HG03108 (cell line): Measurements from ENCODE around the gene STXBP6.
"Not testable (repeated sequence)": the region's sequence is repeated elsewhere in the genome, so short reads cannot be mapped to it uniquely, and the experiment has no call there.

ENCODE experiments used
- ATAC-seq: cut with Tn5 transposase; IDR thresholded peaks from one replicate; pipeline ENCODE4 v1.9.1; 2021; ENCODE audit warnings: moderate library complexity; ENCODE audit not compliant: unreplicated experiment

Gene STXBP6

GRCh38 chr14:24774187-24774915, 275.6 kb downstream of the STXBP6 start:
- ATAC-seq = no peak

GRCh38 chr14:24773564-24773963, 276.4 kb downstream of the STXBP6 start:
- ATAC-seq = not testable (repeated sequence)

DNA sequence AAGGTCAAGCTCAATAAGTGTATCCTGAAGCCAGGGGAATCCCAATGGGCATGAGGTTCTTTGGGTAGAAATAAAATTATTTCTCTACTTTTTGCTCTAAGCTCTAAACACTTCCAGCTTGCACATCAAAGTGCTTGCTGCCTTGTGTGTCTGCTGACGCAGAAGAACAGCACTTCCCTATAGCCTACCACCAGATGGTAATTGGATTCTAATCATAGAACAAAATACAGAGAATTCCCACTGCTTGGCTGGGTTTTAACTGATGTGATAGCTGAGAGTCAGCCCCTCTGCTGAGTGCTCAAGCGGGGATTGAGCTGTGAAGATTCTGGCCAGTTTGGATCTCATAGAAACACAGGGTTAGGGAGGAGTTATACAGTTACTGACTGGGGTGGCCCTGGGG, 283.5 kb downstream of the STXBP6 start:
- ATAC-seq = no peak

DNA sequence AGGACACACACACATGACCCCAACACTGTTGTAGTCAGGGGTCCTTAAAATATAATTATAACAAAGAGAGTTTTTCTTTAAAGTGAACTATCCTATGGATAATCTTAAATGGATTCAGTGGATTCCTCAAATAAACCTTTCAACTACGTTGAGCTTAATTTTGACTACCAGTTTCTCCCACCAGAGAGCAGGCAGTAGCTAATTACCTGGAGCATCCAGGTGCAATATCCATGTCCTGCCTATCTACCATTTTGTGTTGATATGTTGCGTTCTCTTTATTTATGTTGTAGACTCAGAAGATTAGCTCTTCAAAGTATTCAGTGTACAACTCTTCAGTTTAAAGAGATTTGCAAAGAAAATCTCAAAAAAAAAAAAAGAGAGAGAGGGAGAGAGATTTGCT, 288.8 kb downstream of the STXBP6 start:
- ATAC-seq = no peak
